HG02798 (cell line): ENCODE results near the gene LCP1.

Experiments
- ATAC-seq: cut with Tn5 transposase; IDR thresholded peaks from one replicate; pipeline ENCODE4 v1.9.1; 2021; ENCODE audit warnings: mild to moderate bottlenecking; ENCODE audit not compliant: unreplicated experiment, poor library complexity

The LCP1 gene

DNA sequence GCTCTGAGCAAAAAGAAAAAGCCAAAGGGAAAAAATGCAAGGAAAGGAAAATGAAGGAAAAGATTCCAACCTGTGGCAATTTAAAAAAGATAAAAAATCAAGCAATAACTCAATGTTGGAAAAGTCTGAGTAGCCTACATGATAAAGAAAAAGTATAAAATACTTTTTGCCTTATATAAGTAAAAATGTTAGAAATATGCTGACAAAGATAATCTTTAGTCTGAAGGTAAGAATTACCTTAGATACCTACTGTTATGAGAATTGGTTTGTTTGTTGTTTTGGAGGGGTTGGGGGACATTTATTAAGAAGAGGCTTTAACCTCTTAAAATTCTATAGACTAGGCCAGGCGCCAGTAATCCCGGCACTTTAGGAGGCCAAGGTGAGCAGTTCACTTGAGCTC is 47.5 kb downstream of the LCP1 start:
- ATAC-seq = no peak

DNA sequence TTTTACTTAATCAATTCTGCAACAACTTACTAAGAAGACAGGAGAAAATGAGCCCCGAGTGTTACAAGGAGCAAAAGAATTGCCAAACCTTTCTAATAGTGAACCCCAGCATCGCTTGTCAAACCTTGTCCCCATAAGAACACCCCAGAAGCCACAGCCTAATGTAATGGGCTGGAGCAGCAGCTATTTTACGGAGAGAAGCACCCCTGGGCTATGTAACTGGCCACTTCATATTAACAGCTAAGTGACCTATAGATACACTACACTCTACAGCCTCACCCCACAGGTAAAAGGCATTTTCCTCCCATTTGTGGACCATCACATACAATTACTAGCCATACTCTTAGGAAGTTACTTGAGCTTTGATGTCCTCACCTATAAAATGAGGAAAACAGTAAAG is 49.9 kb downstream of the LCP1 start:
- ATAC-seq = no peak

DNA sequence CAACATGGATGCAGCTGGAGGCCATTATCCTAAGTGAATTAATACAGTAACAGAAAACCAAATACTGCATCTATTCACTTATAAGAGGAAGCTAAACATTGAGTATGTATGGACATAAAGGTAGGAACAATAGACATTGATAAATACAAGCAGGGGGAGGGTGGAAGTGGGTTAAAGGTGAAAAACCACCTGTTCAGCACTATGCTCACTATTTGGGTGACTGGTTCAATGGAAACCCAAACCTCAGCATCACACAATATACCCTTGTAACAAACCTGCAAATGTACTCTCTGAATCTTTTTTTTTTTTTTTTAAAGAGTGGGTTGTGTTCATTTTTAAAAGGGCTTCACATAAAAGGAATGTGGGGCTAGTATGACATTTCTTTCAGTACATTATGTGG is 50.3 kb downstream of the LCP1 start:
- ATAC-seq = no peak

DNA sequence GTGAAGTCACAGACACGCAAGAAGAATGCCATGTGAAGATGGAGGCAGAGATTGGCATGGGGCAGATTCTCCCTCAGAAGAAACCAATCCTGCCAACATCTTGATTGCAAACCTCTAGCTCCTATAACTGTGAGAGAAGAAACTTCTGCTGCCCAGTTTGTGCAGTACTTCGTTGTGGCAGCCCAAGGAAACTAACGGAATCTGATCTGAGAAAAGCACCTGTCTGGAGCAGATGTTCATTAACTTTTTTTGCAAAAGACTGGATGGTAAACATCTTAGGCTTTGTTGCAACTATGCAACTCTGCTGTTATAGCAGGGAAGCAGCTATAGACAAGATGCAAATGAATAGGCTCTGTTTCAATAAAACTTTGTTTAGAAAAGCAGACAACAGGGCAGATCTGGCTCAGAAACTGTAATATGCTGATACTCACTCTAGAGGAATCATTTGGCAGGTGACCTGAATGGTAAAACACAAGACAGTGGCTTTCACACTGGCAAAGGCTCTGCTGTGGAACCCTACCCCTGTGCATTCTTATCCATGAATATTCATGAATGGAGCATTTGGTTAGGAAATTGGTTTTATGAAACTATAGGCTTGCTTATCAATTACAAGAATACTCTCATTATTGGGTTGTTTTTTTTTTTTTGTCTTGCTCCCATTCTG is 51.9 kb downstream of the LCP1 start:
- no peak for ATAC-seq

DNA sequence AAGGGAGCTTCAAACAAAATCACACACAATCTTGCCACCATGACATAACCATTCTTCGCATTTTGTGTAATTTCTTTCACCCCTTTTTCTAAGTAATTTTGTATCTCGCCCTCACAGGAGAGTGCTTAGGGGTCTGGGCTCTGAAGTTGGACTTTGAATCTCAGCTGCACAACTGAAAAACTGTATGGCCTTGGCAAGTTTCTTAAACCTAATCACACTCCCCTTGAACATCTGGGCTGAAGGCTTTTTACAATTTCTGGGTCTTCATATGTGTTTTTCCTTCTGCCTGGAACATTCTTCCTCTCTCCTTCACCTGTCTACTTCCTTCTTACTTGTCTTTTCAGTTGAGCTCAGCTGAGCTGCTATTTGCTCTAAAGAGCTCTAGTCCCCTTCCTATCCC is 52.9 kb downstream of the LCP1 start:
- ATAC-seq = no peak

DNA sequence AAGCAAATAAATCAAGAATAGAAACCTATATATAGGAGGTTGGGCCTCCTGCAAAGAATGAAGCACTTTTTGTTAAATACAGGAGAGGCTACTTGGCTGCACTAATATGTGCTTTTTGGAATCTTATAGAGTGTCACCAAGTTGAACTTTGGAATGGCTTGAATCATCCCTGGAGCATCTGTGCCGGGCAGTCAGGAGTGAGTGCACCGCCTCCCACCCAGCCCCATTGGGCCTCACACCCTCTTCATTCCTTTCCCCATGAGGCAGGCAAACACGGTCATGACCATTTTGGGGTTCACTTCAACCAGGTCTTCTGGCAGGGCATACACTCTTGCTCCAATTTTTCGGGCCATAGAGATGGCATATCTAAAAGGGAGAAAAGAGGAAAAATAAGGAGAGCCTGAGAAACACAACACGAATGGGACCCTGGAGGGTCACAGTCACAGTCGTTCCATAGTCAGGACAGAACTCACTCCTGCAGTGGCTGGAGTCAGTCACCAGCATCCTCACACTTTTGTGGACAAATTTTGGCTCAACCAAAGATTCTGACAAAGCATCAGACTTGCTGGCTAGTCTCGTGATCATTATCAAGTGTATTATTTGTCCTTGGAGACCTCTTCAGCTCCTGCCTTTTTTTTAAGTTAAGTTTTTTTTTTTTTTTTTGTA is 54.5 kb downstream of the LCP1 start:
- ATAC-seq = no peak

DNA sequence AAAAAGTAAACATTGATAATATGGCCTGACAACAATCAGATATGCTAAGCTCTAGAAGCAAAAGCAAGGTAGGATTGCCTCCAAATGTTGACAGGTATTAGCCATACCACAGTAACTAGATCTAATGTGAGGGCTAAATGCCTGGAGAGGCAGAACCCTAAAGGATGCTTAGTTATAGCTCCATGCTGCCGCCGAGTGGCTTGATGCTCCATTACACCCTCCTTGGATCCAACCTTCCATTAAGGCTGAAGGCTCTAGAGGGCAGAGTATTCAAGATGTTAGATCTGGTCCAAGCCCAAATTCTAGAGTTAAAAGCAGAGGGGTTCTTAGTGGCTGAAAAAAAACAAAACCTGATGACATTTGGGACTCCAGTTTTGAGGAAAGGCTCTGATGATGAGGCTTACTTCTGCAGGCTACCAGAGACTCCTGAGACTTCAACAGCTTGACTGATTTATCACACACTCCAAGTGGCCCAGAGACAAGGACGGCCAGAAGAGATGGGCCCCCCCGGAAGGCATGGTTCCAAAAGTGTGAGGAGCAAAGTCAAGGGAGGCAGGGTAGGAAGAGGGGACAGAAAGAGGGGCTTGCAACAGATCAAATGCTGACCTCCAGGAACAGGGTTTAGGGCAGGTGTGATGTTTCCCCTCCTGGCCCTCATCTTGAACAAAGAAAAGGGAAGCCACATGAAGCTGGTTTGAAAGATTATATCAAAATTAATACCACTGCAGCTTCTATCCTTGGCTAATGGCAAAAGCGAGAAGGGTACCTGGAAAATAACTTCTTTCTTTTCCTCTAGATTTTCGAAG is 55.2 kb downstream of the LCP1 start:
- peak; percentile 76 for ATAC-seq

DNA sequence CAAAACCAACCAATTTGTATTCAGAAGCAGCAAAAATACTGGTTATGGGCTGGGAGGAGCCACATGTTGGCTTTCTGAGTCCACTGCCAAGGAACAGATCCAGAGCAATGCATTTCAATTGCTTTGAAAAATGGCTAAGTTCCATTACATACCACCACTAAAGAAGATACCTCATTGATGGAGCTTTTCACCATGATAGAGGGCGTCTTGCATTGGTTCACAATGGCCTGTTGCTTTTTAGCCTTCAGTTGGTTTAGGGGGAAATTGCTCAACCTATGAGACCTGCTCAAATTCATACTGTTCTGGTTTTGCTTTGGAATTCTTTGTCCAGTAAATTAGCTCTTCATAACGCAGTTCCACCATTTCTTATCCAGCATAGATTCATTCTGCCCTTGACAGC is 55.9 kb downstream of the LCP1 start:
- no peak for ATAC-seq

DNA sequence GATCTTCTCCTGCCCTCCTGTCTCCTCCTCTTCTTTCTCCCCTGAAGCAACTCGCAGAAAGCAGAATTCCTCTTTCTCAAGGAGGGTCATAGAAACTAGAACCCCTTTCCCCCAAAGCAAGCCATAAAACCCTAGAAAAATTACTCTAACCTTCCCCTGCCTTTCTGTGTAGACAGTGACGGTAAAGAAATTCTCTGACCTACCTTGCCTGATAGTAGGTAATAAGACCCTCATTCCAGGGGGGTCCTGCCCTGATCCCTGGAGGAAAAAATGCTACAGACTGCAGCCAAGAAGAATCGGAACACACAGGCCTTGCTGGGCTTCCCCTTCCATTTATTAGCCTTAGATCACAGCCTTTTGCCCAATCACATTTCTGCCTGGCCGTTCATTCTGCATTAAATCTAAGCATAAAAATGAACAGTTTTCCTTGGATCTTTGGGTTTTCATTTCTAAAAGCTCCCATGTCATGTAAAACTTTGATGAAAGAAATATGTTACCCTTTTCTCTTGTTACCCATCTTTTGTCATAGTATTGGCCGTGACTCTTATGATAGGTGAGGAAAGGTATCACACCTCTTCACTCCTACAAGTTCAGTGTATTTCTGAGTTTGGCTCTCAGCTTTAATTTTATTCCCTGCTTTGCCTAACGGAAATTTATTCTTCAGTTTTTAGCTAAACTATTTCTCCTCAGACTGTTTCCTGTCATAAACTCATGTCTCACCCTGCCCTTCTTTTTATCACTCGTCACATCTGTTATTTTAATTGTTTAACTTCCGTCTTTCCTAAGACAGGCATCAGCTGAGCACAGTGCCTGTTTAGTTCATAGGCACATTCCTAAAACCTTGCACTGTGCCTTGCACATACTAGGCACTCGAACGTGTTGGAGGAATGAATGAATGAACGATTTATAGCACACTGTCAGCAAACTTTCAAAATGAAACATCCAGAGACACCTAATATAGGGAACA is 56.7 kb downstream of the LCP1 start:
- ATAC-seq = no peak

DNA sequence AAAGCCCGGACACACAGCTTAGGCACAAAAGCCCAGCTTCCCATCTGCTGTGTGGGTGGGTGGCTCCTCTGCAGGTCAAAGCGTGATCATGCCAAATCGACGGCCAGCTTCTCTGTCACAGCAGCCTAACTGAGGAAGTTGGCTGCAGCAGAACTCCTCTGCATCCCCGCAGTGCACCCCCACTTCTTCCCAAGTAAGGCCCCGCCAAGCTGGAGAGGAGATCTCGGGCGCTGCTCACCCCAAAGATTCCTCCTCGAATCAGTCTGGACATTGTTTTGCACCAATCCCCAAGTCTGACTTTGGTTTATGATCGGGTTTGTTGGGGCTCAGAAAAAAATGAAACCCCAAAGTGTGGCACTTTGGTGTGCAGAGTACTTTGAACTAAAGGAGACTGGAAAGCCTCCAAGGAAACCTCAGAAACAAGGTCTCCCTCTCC is 57.4 kb downstream of the LCP1 start:
- ATAC-seq = no peak

DNA sequence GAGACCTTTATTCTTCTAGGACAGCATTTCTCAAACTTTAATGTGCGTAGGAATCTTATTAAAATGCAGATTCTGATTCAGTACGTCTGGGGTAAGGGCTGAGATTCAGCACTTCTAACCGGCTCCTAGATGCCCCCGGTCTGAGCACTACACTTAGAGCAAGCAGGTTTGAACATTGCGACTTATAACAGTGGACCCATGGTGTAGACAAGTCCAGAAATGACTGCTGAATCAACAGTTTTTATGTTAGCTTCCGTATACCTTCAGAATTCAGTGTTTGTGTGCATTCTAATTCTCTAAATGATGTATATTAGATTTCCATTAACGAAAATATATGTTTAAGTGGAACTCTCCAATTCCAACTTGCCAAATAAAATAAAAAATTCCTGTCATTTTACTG is 59.7 kb downstream of the LCP1 start:
- no peak for ATAC-seq

DNA sequence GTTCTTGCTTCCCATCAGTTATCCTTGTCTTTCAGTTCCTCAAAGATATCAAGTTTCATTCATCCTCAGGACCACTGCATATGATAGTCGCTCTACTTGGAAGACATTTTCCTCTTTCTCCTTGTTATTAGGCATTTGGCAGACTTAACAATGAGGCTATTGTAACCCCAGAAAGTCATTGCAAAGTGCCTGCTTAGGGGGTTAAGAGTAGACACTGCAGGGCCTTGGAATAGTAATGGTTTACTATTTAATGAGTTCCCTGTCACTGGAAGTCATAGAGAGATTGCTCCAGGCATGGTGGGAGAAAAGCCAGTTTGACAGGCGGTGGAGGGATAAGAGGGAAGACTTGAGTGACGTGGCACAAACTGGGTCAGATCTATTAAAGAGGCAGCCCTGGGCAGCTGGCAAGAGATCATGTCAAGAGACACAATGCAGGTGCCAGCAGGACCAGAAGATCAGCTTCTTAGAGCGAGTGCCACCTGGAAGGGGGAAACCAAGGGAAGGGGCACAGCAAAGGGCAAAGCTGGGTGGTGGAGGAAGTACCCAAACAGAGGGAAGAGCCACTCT is 60.3 kb downstream of the LCP1 start:
- ATAC-seq = no peak

DNA sequence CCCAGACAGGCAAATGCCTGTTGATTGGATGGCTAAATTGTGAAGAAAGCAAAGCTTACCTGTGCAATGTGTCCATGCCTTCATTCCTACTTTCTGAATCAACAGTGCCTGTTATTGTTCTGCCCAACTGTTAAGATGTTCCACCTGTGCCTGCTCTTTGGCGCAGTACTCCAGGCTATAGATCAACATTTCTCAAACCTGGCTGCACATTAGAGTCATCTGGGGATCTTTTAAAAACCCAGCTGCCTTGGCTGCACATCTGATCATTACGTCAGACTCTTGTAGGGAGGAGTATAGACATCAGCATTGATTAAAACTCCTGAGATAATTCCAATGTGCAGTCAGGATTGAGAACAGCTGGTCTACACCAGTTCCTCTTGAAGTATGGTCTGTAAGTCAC is 60.9 kb downstream of the LCP1 start:
- no peak for ATAC-seq

DNA sequence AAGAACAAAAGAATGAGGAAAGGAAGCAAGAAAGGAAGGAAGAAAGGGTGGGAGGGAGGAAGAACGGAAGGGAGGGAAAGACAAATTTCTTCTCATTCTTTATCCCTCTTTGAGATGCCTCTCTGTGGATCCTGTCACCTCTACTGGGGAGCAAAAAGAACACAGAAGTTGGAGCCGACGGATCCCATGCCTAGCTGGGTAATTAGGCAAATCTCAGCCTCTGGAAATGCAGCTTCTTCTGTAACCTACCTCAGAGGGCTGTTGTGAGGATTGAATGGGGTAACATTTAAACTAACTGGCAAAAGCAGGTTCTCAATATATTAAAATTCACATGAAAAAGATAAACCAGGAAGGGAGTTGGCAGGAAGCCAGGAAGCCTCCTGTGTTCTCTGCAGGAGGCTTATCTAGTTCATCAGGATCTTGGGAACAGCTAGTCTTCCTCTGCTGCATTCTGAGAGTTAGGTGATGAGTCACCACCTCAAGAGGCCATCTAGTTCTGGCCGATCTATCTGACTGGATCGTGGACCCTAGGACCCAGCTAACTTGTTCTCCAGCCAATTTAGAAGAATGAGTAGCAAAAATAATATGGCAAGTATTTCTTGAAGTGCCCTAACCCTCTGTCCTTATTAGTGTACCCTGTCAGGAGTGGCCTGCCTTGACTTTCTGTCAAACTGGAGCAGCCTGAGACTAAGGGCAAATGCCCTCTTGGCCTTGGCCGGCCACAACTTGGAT is 61.9 kb downstream of the LCP1 start:
- ATAC-seq = no peak

DNA sequence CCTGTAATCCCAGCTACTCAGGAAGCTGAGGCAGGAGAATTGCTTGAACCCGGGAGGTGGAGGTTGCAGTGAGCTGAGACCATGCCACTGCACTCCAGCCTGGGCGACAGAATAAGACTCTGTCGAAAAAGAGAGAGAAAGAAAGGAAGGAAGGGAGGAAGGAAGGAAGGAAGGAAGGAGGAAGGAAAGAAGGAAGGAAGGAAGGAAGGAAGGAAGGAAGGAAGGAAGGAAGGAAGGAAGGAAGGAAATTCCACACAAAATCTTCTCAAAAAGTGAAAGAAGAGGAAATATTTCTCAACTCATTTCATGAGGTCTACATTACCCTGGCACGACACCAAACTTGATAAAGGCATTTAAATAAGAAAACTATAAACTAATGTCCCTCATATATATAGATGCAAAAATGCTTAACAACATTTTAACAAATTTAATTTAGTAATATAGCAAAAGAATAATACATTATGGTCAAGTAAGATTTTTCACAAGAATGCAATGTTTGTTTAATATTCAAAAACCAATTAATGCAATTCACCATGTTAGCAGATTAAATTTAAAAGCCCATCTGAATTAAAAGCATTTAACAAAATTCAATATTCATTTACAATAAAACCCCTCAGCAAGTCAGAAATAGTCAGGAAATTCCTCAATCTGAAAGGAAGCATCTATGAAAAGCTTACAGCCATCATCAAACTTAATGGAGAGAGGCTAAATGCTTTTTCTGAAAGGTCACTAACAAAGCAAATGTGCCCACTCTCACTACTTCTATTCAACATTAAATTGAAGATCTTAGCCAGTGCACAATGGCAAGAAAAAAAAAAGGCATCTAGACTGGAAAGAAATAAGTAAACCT is 65.1 kb downstream of the LCP1 start:
- ATAC-seq = no peak

DNA sequence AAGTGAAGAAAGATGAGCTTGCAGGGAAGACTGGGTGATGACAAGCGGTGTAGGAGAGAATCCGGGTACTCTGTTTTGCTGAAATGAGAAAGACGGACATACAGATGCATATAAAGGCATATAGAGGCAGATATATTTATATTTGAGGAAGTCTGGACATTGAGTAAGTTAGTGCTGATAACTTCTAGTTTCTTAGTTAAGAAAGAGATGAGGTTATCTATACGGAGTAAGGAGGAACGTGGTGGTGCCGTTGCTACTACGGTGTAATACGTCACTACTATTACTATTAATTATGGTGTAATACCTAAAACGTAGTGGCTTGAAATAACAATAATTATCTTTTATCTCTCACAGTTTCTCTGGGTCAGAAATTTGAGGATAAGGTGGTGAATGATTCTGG is 67.4 kb downstream of the LCP1 start:
- no peak for ATAC-seq

DNA sequence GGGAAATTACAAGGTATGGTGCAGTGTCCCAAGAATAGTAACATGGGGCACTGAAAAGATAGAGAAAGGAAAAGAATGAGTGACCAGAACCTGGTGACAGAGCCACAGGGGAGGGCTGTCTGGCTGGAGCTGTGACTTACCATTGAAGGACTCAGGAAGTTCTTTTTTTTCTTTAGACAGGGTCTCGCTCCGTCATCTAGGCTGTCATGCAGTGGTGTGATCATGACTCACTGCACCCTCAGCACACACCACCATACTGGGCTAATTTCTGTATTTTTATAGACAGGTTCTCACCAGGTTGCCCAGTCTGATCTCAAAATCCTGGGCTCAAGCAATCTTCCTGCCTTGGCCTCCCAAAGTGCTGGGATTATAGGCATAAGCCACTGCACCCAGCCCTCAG is 68.4 kb downstream of the LCP1 start:
- no peak for ATAC-seq

DNA sequence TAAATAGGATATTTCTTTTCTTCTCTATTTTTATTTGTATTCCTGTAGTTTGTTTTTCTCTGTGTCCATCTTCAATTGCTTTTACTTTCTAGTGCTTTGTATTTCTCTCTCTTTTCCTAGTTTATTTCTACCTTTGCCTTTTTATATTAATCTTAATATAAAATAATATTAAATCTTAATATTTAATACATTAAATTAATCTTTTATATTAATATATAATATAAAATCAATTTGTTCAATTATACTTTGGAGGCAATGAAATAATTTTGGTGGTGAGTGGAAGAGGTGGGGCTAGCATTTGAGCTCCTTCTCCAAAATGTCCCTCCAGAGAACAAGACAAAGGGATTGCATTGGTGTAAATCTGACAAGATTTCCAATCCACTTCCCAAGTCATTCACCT is 70.8 kb downstream of the LCP1 start:
- no peak for ATAC-seq

DNA sequence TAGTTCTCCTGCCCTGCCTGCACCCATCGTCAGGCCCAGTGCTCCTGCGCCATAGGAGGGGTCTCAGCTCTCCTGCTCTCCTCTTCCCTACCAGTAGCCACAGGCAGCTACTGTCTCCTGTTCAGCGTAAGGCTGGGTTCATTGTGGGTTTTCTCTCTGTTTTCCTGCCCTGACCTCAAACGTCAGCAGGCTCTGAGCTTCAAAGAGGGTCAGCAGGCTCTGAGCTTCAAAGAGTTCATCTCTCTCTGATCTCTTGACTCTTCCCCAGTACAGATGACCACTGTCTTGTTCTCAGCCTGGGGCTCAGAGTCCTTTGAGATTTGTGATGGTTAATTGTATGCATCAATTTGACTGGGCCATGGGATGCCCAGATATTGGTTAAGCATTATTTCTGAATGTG is 72.5 kb downstream of the LCP1 start:
- ATAC-seq = no peak
